ENCODE measurements around the gene HERPUD1.

Gene HERPUD1

DNA sequence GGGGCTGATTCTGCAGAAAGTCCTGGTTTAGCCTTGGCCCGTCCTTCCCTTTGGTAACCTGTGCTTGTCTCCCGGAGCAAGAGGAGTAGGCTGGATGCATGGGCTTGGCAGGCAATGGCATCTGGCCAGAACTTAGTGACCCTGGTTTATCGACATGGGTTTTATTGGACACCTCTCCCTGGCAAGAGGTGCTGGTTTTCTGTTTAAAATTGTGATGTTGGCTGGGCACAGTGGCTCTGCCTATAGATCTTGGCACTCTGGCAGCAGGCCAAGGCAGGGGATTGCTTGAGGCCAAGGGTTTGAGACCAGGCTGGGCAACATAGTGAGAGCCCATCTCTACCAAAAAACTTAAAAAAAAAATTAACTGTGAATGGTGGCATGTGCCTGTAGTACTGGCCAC is 35.7 kb upstream of the HERPUD1 start:
- no peak for ATAC-seq (replicated peaks)
- peaks cover 5 to 8% of the 10 kb centered on the region in 2 donors for H3K27me3 Mint-ChIP-seq
- H3K36me3 Mint-ChIP-seq (ENCODE audit: insufficient read depth): peaks cover 3% of the 10 kb centered on the region

DNA sequence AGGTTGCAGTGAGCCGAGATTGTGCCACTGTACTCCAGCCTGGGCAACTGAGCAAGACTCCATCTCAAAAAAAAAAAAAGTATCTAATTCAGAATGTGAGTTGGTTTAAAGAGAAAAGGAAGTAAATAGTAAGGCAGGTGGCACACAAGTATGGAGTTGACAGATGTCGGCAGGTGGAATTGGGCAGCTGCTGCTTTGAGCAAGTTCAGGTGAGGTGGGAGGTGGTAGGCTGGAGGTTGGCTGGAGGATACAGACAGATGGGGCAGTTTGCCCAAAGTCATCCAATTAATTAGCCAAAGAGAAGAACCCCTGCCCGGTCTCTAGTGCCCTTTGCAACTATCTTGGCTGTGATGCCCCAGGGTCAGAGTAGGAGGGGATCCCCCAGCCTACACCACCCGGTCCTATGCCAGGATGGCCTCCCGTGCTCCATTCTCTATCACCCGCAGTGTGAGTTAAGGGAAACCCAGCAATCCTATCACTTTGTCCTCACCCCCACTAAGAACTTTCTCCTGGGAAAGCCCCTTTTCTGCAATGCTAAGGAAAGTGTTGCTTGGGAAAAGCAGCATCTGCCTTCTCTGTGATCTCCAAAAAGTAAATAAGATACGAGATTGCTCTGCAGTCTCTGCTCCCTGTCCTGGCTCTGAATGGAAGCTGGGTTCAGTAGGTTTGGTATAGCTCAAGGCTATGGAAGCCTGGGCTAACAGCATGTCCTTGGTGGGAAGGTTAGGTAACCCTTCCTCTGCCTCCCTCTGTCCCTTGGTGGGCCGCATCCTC is 34.7 kb upstream of the HERPUD1 start:
- no peak for DNase-seq
- Mint-ChIP-seq H3K27ac (no peak overlapping the region), H3K36me3 (ENCODE audit: insufficient read depth) (peaks cover 3% of the 10 kb centered on the region), H3K9me3 (no peaks in the 10 kb centered on the region), H3K27me3 (peaks cover 7 to 17% of the 10 kb centered on the region in 2 donors), H3K4me1 (ENCODE audit: low read depth in 2 of 2) (peaks cover 16 to 17% of the 10 kb centered on the region in 2 donors), H3K4me3 (no peak overlapping the region)
- ATAC-seq (replicated peaks): no peak

More for the DNA sequence above, 35.7 kb upstream of the HERPUD1 start:
- no peak for DNase-seq
- no peak overlapping the region for H3K4me3 Mint-ChIP-seq
- H3K27ac Mint-ChIP-seq: peak overlapping the region in 1 of 2 donors; percentile 44
- H3K9me3 Mint-ChIP-seq: no peaks in the 10 kb centered on the region
- H3K4me1 Mint-ChIP-seq (ENCODE audit: low read depth in 2 of 2): peaks cover 16 to 17% of the 10 kb centered on the region in 2 donors

DNA sequence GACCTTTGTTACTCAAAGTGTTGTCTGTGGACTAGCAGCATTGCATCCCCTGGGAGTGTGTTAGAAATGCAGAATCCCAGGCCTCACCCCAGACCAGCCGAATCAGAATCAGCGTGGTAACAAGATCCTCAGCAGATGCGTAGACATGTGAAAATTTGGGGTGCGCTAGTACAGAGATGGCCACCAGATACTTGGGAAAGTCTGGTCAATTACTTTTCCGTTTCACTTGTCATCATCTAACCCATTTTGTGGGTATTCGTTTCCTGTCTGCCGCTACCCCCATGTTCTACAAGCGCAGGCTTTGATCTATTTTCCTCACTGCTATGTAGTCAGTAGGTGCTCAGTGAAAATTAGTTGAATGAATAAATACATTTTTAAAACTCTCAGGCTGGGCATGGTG is 33.1 kb upstream of the HERPUD1 start:
- Mint-ChIP-seq H3K36me3 (ENCODE audit: insufficient read depth) (peaks cover 3% of the 10 kb centered on the region), H3K27me3 (peaks cover 7 to 17% of the 10 kb centered on the region in 2 donors), H3K9me3 (no peaks in the 10 kb centered on the region), H3K4me1 (ENCODE audit: low read depth in 2 of 2) (peaks cover 16 to 17% of the 10 kb centered on the region in 2 donors), H3K27ac (peak overlapping the region in 1 of 2 donors; percentile 17), H3K4me3 (peak overlapping the region in 1 of 2 donors; percentile 25)
- ATAC-seq (replicated peaks) (peak; percentile 77), DNase-seq (no peak)

DNA sequence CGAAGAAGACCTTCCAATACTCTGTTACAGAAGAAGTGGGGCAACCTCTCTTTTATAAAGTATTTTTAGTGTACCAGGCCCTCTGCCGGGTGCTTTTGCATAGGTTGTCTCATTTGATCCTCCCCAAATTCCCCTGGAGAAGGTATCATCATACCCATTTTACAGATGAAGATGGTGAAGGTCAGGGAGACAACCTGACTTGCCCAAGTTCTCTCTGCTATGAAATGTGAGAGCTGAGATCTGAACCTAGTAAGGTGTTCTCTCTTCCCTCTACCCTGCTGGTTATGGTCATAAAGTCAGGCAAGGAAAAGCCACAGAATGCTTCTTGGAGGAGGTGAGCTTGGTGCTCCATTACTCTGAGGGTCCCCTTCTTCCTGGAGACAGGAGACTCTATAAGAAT is 28.1 kb upstream of the HERPUD1 start:
- H3K9me3 Mint-ChIP-seq: no peaks in the 10 kb centered on the region
- peaks cover 7 to 17% of the 10 kb centered on the region in 2 donors for H3K27me3 Mint-ChIP-seq
- H3K27ac Mint-ChIP-seq: no peak overlapping the region
- DNase-seq: no peak
- H3K36me3 Mint-ChIP-seq (ENCODE audit: insufficient read depth): no peaks in the 10 kb centered on the region
- no peak overlapping the region for H3K4me3 Mint-ChIP-seq
- ATAC-seq (replicated peaks): no peak
- H3K4me1 Mint-ChIP-seq (ENCODE audit: low read depth in 2 of 2): peaks cover 12 to 13% of the 10 kb centered on the region in 2 donors

DNA sequence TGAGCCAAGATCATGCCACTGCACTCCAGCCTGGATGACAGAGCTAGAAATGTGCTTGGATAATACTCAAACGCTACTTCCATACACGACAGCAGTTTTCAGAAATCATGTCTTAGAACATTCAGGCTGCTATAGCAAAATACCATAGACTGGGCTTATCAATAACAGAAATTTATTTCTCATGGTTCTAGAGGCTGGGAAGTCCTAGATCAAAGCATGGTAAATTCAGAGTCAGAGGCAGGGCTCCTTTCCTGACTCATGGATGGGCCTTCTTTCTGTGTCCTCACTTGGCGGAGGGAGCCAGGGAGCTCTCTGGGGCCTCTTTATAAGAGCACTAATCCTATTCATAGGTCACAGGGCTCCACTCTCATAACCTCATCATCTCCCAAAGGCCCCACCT is 24.5 kb upstream of the HERPUD1 start:
- H3K27ac Mint-ChIP-seq: peak overlapping the region in 1 of 2 donors; percentile 49
- peaks cover 0 to 2% of the 10 kb centered on the region in 2 donors for H3K4me1 Mint-ChIP-seq (ENCODE audit: low read depth in 2 of 2)
- H3K27me3 Mint-ChIP-seq: peaks cover 2 to 5% of the 10 kb centered on the region in 2 donors
- no peak for DNase-seq
- H3K36me3 Mint-ChIP-seq (ENCODE audit: insufficient read depth): peaks cover 2% of the 10 kb centered on the region
- no peak overlapping the region for H3K4me3 Mint-ChIP-seq
- H3K9me3 Mint-ChIP-seq: no peaks in the 10 kb centered on the region
- no peak for ATAC-seq (replicated peaks)

DNA sequence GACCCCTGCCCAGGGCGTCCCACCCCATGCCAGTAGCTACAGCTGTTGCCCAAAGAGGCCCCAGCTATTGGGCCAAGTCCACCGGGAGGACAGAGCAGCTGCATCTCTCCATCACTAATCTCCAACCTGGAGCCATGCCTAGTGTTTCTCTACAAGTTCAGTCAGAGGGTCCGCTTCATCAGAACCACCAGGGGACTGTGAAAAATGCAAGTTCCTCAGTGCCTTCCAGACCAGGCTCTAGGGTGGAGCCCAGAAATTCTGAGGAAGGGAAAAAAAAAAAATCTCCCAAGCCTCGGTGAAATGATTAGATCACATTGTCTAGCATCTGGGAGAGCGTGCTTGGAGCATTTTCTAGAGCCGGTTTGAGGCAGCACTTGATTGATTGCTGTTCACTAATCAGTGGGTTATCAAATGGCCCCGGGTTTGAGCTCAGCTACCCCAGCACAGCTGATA is 22.4 kb upstream of the HERPUD1 start:
- peaks cover 7 to 19% of the 10 kb centered on the region in 2 donors for H3K27me3 Mint-ChIP-seq

DNA sequence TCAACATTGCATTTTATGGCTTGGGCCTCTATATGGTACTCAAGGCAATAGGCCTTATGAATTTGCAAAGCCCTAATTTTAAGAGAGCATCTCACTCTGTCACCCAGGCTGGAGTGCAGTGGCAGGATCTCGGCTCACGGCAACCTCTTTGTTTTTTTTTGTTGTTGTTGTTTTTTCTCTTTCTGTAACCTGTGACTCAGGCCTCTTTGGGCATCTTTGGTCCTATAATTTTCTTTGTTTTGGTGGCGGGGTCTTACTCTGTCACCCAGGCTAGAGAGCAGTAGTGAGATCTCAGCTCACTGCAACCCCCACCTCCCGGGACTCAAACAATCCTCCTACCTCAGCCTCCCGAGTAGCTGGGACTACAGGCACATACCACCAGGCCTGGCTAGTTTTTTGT is 21.8 kb upstream of the HERPUD1 start:
- Mint-ChIP-seq H3K4me3 (no peak overlapping the region), H3K36me3 (ENCODE audit: insufficient read depth) (peaks cover 2% of the 10 kb centered on the region), H3K27me3 (peaks cover 7 to 23% of the 10 kb centered on the region in 2 donors), H3K4me1 (ENCODE audit: low read depth in 2 of 2) (peaks cover 0 to 2% of the 10 kb centered on the region in 2 donors), H3K27ac (no peak overlapping the region), H3K9me3 (no peaks in the 10 kb centered on the region)
- DNase-seq (no peak), ATAC-seq (replicated peaks) (no peak)

More for the DNA sequence above, 22.4 kb upstream of the HERPUD1 start:
- peaks cover 0 to 2% of the 10 kb centered on the region in 2 donors for H3K4me1 Mint-ChIP-seq (ENCODE audit: low read depth in 2 of 2)
- ATAC-seq (replicated peaks): no peak
- H3K9me3 Mint-ChIP-seq: no peaks in the 10 kb centered on the region
- H3K27ac Mint-ChIP-seq: no peak overlapping the region
- H3K4me3 Mint-ChIP-seq: no peak overlapping the region
- no peak for DNase-seq
- H3K36me3 Mint-ChIP-seq (ENCODE audit: insufficient read depth): peaks cover 2% of the 10 kb centered on the region

DNA sequence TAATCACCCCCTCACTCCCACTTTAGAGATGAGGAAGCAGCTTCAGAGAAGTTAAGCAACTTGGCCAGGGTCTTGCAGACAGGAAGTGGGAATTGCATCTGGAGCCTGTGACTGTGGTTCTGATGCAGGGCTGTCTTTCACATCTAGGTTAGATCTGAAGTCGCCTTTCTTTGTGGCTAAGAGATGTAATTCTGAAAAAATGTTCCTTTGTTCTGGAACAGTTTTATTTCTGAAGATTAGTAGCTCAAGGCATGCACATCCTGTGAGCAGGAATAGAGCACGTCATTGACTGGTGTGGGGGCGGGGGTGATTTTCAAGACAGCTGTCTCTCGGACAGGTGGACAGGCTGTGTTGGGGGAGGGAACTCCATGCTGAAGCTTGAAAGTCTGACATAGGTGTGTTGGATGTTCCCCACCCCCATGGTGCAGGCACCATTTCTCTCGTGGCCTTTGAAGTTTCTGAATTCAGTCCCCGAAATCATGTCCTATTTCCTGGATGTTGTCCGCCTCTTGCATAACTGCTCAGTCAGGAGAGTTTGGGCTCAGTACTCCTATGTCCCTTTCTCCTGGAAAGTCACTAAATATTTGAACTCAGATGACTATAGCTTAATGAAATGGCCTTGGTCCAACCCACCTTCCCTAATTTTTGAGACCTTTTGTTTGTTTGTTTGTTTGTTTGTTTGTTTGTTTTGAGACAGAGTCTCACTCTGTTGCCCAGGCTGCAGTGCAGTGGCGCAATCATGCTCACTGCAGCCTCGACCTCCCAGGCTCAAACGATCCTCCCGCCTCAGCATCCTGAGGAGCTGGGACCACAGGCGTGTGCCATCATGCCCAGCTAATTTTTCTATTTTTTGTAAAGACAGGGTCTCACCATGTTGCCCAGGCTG is 21.0 kb upstream of the HERPUD1 start:
- Mint-ChIP-seq H3K4me3 (no peak overlapping the region), H3K4me1 (ENCODE audit: low read depth in 2 of 2) (peaks cover 0 to 2% of the 10 kb centered on the region in 2 donors), H3K27me3 (peaks cover 7 to 23% of the 10 kb centered on the region in 2 donors), H3K27ac (peak overlapping the region in 1 of 2 donors; percentile 67), H3K9me3 (no peaks in the 10 kb centered on the region), H3K36me3 (ENCODE audit: insufficient read depth) (peaks cover 2% of the 10 kb centered on the region)
- ATAC-seq (replicated peaks) (no peak), DNase-seq (no peak)

DNA sequence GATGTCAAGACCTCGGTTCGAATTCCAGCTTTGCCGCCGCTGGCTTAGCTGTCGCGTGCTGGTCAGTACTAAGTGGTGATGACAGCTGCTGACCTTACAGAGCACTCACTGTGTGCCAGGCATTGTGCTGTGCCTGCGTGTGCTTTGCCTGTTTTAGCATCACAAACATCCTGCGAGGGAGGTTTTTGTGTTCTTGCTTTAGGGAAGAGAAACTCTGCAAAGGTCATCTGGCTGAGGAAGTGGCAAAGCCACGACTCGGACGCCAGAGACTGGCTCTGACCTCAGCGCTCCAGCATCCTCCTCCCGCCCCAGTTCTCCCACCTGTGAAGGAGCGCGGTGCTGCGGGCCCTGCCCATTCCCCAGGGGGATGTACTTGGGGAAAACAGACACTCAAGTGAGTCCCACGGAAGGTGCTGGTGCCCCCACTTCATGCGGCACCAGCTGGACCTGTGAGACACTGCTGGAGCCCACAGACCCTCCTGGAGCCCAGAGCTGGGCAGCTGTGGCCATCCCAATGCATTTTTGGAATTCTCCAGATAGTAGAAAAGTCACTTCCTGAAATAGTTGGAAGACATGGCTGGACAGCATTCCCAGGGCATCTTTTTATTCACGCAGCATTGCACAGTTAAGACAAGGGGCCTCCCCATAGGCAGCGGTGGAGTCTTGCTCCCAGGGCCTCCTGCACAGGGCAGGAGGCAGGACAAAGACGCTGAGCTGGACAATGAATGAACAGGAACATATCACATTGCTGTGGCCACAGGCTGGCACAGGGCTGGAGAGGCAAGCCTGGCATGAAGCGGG is 20.0 kb upstream of the HERPUD1 start:
- H3K4me1 Mint-ChIP-seq (ENCODE audit: low read depth in 2 of 2): peaks cover 6 to 9% of the 10 kb centered on the region in 2 donors
- no peak for ATAC-seq (replicated peaks)
- peaks cover 2% of the 10 kb centered on the region for H3K36me3 Mint-ChIP-seq (ENCODE audit: insufficient read depth)
- peaks cover 7 to 23% of the 10 kb centered on the region in 2 donors for H3K27me3 Mint-ChIP-seq
- DNase-seq: no peak
- peak overlapping the region in 1 of 2 donors; percentile 67 for H3K27ac Mint-ChIP-seq
- H3K9me3 Mint-ChIP-seq: no peaks in the 10 kb centered on the region
- no peak overlapping the region for H3K4me3 Mint-ChIP-seq

DNA sequence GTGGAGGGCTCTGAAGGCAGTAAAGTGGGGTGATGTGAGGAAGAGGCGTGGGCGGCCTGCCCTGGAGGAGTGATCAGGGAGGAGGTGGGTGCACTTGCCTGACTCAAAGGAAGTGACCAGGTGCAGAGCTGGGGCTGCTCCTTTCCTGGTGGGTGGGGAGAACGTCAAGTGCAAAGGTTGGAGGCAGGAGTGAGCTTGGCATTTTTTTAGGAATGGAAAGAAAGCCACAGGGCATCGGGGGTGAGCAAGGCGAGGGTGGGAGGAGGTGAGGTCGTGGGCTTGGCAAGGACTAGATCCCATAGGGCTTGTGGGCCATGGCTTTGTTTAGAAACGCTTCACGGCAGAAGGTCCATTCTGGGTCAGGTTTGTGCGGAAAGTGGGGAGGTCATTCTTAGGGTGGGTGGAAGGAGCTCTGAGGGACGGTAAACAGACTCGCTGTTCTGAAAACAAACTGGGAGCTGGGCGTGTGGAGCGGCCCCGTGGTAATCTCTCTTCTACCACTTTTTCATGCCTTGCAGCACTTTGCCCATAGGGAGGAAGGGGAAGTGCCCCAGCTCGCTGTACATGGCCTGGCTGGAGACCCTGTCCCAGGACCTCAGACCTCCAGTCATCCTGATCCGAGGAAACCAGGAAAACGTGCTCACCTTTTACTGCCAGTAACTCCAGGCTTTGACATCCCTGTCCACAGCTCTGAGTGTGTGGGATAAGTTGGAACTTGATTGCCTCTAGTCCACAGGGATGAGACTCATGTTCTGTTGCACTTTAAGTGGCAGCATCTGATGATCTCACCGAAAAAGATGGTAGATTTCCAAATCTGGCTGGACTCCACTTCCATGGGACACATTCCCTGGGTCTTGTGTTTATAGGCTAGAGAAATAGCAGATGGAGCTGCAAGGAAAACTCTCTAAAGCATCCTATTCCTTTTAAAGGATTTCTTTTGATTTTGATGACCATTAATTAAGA is 18.9 kb upstream of the HERPUD1 start:
- H3K9me3 Mint-ChIP-seq: no peaks in the 10 kb centered on the region
- H3K27ac Mint-ChIP-seq: no peak overlapping the region
- no peak overlapping the region for H3K4me3 Mint-ChIP-seq
- peaks cover 2% of the 10 kb centered on the region for H3K36me3 Mint-ChIP-seq (ENCODE audit: insufficient read depth)
- peaks cover 13 to 16% of the 10 kb centered on the region in 2 donors for H3K4me1 Mint-ChIP-seq (ENCODE audit: low read depth in 2 of 2)
- DNase-seq (no peak), ATAC-seq (replicated peaks) (no peak)
- peaks cover 7 to 23% of the 10 kb centered on the region in 2 donors for H3K27me3 Mint-ChIP-seq

DNA sequence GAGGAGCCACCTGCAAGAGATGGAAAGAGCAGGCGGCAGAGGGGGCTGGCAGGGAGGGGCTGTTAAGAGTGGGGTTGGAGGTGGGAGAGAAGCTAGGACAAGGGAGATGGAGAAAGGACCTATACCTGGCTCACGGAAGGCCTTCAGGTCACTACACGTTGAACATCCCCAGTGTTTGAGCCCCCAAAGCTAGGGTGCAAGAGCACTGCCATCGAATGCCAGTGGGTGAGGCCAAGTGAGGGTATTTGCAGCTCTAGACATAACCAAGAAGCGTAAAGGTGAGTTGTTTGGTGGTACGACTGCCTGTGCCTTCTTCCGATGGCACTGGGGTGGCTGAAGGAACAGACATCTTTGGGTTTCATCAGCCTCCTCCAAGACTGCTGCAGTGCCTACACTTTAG is 17.0 kb upstream of the HERPUD1 start:
- Mint-ChIP-seq H3K9me3 (no peaks in the 10 kb centered on the region), H3K4me1 (ENCODE audit: low read depth in 2 of 2) (peaks cover 13 to 20% of the 10 kb centered on the region in 2 donors), H3K27me3 (peaks cover 7 to 23% of the 10 kb centered on the region in 2 donors), H3K36me3 (ENCODE audit: insufficient read depth) (no peaks in the 10 kb centered on the region), H3K27ac (no peak overlapping the region), H3K4me3 (no peak overlapping the region)
- ATAC-seq (replicated peaks) (no peak), DNase-seq (no peak)
